ENCODE measurements around the gene IER5L.
"Not testable (repeated sequence)": the region's sequence is repeated elsewhere in the genome, so short reads cannot be mapped to it uniquely, and the experiment has no call there.

The IER5L gene

DNA sequence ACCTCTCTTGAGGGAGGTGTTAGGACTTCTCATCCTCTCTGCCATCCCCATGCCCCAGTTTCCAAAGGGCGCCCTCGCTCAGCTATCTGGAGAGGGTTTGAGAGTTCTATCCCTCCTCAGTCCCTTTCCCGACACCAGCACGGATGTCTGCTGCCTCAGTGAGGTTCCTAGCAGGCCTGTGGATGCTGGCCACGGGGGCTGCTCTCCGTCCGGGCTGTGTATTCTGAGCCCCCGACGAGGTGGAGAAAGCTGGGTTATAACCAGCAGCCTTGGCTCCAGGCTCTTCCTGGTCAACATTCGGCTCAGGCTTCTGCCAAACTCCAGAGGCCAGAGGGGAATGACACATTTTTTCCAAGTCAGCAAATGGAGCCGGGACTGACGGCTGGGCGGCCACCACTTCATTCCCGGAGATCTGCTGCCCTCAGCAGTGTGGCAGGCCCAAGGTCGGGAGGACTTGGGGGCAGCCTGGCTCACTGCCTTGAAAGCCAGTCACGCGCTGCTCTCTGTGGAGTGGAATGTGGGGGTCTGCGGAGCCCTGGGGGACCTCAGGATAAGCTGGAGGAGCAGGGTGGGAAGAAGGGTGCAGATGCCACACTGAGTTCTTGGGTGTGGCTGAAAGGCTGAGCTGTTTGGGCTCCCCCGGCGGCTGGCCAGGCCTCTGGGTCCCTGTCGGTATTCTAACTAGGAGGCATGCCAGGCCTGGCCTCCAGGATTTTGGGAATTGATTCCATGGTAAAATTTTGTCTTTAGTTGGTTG is 39.4 kb downstream of the IER5L start:
- DNase-seq (ENCODE audit: low read depth in 2 of 2), result no peak

DNA sequence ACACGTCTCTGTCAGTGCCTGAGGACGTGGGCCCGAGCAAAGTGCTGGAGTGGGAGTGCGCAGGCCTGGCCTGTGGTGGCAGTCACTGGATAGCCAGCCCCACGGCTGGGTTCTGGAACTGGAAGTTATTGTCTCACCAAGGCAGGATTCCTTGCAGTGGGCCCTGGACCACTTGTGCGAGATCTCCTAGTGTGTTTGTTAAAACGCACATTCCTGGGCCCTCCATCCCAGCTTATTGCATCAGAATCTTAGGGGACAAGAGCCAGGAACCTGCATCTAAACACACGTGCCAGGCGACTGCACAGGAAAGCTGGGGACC is 40.0 kb downstream of the IER5L start:
- DNase-seq (ENCODE audit: low read depth in 2 of 2), result no peak

DNA sequence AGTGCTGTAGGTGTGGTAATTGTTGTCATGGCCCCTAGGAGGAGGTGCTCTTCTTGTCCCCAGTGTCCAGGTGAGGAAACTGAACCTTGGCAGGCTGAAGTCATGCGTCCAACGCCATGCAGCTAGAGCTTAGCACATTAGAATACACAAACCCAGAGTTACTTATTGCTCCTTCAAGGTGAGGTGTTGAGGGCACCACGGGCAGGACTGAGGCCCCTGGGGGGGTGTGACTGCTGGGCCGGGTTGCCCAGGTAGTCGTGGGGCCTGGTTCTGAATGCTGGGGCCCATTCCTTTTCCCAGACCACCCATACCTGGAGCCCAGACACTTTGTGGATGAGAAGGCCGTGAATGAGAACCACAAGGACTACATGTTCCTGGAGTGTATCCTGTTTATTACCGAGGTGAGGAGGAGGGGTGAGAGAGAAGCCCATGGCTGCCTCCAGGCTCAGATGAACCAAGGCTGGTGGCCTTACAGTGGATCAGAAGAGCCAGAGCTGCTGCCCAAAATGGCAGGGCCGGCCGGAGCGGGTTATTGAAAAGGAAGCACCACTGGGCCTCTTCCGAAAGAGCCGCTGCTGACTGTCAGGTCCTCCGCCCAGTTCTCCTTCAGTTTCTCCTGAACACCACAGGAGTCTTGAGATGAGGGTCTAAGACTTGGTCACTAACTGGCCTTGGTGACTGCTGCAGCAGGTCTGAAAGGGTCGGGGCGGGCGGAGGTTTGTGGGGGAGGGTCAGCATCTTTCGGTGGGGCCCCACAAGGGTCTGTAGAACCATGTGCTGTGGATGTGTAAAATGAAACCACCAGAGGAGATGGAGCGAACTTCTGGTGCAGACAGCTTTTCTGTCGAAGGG is 40.5 kb downstream of the IER5L start:
- DNase-seq (ENCODE audit: low read depth in 2 of 2), result no peak

DNA sequence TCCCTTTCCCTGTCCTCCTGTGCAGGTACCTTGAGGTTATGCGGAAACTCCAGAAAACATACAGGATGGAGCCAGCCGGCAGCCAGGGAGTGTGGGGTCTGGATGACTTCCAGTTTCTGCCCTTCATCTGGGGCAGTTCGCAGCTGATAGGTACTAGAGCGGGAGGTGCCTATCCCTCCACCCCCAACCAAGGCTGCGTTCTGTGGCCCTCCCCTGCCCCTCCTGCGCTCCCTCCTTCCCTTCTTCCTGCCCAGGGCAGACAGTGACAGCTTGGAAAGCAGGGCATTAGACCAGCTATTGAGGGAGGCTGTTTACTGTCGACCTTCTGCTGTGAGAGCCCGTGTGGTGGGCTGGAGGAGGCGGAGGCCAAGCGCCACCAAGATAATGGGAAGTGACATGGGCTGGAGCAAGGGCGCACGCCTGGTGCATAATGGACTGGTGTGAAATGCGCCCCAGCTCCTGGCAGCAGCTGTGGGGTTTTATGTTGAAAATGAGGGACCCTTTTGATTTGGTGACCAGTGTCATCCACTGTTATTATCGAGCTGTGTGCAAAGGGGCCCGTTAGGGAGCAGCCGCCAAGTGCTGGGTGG is 41.5 kb downstream of the IER5L start:
- DNase-seq (ENCODE audit: low read depth in 2 of 2), result no peak

DNA sequence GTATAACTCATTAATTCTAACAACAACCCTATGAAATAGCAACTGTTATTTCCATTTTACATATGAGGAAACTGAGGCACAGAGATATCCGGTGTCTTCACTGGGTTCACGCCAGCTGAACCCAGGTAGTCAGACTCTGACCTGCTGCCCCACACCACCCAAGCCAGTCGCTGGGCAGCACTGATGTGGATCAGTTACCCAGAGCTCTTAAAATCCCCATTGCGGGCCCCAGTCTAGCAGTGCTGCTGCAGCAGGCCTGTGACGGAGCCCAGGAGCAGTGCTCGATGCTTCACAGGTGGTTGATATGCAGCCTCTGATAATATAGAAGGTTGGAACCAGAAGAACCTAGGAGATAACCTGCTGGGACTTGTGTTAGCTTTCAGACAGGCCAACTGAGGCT is 42.6 kb downstream of the IER5L start:
- no peak for DNase-seq (ENCODE audit: low read depth in 2 of 2)

DNA sequence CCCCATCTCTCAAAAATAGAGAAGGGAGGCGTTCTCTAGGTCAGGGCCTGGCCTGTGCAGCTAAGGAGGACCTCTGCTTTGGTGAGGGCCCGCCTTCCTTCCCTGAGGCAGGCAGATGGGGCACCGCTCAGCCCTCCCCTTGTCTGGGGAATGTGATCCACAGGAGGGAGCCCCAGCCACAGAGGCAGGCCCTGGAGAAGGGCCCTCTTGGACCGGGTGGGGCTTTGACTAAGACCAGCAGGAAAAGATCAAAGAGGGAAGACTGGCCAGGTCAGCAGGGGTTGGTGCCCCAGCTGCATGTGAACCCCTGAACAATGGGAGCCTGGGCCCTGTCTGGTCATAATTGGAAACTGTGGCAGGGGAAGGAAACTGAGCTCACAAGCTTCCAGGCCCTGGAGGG is 45.0 kb downstream of the IER5L start:
- no peak for DNase-seq (ENCODE audit: low read depth in 2 of 2)

DNA sequence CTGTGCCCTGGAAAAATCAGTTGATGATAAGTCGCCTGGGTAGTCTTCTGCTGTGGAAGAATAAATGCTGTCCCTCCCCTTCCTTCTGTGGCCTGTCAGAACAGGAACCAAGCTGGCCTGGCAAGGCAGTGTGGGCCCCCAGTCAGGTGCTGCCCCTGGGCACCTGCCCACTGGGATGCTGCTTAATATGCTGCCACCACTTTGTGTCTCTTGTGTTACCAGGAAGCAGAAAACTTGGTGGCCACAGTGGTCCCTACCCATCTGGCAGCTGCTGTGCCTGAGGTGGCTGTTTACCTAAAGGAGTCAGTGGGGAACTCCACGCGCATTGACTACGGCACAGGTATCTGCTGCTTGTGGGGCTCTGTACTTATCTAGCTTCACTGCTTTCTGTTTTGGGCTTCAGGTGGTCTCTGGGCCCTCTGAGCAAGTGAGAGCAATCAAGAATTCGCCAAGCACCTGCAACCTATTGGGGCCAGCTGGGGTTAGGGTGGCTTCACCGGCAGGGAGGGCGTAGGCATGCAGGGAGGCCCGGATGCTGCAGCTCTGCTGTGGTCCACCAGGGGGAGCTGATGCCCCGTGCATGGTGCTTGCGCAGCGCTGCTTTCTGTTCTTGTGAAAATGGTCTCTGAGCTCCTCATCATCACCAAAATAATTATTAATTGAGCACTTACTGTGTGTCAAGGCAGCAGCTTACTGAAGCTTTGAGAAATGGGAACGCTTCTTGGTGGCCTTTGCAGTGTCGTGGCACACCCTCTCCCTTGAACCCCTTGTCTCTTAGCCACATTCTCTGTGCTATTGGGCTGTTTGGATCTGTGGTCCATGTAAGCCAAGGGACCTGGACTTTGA is 46.5 kb downstream of the IER5L start:
- DNase-seq (ENCODE audit: low read depth in 2 of 2), result peak; percentile 63 to 65

DNA sequence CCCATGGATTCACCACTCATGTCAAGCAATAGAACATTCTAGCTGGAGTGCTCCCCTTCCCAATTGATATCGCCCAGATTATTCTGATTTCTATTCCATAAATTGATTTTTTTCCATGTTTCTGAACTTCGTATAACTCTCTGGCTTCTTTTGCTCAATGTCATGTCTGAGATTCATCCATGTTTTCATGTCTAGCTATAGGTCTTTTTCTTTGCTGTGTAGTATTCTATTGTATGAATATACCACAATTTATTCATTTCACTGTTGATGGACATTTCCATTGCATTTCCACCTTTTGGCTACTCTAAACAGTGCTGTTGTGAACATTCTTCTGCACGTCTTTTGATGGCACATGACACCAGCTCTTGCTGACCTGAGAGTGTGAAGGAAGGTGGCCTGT is 47.3 kb downstream of the IER5L start:
- no peak for DNase-seq (ENCODE audit: low read depth in 2 of 2)

DNA sequence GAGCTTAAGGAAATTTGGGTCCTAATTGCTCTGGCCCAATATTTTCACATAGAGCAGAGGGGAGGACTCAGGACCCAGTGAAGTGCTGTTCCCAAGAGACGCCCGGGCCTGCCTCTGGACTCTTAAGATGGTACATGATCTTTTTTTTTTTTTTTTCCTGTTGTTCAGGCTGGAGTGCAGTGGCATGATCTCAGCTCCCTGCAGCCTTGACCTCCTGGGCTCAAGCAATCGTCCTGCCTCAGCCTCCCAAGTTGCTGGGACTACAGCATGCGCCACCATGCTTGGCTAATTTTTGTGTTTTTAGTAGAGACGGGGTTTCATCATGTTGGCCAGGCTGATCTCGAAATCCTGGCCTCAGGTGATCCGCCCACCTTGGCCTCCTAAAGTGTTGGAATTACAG is 47.8 kb downstream of the IER5L start:
- not testable (repeated sequence) for DNase-seq (ENCODE audit: low read depth in 2 of 2)

DNA sequence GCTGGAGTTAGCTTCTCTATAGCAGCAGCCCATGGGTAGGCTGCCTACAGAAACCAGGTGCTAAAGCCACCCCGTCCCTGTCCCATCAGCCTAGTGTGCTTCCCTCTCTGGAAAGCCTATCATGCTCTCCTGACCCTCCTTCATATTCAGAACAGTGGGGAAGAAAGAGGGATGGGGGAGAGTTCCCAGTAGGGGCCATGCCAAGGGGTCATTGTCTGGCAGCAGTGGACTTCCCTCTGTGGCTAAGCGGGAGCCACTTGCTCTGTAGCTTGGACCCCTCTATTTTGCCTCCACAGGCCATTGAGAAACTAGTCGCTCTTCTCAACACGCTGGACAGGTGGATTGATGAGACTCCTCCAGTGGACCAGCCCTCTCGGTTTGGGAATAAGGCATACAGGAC is 49.4 kb downstream of the IER5L start:
- DNase-seq (ENCODE audit: low read depth in 2 of 2), result no peak

DNA sequence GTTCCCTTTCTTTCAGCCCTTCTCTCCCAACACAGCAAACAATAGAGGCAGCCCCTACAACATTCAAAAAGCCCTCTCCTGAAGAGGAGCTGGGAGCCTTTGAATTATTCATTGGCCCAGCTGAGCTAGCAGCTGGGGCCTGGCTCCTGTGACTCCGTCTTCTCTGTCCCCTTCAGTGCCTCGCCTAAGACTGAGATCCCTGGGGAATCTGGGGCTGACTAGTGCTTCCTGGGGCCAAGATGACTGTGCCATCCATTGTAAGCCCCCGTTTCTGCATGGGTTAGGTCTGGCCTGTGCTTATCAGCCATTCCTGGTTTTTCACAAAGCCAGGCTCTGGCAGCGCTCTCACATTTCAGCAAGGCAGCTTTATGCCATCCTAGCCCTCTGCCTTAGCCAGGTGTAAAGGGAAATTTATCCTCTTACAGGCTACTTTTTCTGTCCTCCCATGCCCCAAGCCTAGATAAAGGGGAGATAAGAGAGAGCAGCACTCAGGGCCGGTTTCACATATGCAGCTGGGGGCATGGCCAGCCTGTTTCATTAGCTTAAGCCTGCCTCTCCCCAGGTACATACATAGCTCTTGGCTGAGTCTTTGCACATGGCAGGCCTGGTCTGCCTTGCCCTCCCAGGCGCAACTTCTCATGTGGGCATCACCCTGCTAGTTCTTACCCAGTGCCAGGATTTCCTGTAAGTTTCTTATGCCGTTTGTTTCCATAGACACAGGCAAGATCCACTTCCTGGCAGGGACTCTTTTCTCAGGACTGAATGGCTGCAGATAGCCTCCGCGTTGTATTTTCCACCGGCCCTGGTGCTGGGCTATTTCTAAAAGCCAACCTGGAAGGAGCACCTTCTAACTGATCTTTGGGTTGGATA is 51.1 kb downstream of the IER5L start:
- no peak for DNase-seq (ENCODE audit: low read depth in 2 of 2)

All from stimulated activated CD8-positive, alpha-beta memory T cell treated with anti-CD3 and anti-CD28 coated beads, Interleukin-15, amount 100 ng/mL, for 48 hours (primary cell).